IPS-18c (cell line): ENCODE results near the gene ANKRD27.

Source experiments
- H3K4me3 ChIP-seq: 2 replicates; pipeline ENCODE4 v1.7.0; 2013; ENCODE audit warnings: low read depth, mild to moderate bottlenecking, low read length, moderate library complexity; ENCODE audit not compliant: insufficient read depth
- H3K9me3 ChIP-seq: one replicate; pipeline ENCODE4 v1.6.1; 2013; ENCODE audit warnings: mild to moderate bottlenecking, low read length, moderate library complexity; ENCODE audit not compliant: control insufficient read depth, insufficient read depth

Gene ANKRD27

GRCh38 chr19:32637480-32637879 is 37.5 kb downstream of the ANKRD27 start:
- Histone ChIP-seq H3K4me3 (no peak overlapping the region), H3K9me3 (peaks cover 2% of the 10 kb centered on the region)

DNA sequence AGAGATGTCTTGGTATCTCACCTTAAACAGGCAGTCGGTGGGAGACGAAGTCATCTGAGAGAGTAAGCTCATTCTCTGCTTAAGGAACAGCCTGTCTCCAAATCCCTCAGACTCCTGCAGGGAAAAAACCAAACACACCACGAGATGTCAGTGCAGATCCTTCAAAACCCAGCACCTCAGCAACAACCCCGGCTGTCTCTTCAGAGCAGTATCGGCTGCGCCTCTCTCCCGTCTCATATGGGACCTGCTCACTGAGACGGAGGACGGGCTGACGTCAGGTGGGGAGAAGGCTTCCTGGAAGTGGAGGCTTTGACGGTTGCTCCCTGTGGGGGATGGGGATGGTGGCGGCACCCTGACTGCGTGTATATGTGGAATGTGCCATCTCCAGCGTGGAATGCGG is 43.6 kb downstream of the ANKRD27 start:
- no peak overlapping the region for H3K4me3 ChIP-seq
- H3K9me3 ChIP-seq = no peaks in the 10 kb centered on the region

- Histone ChIP-seq H3K4me3 (no peak overlapping the region), H3K9me3 (no peaks in the 10 kb centered on the region)
These were observed 44.6 kb downstream of the ANKRD27 start for GRCh38 chr19:32630338-32630737.

DNA sequence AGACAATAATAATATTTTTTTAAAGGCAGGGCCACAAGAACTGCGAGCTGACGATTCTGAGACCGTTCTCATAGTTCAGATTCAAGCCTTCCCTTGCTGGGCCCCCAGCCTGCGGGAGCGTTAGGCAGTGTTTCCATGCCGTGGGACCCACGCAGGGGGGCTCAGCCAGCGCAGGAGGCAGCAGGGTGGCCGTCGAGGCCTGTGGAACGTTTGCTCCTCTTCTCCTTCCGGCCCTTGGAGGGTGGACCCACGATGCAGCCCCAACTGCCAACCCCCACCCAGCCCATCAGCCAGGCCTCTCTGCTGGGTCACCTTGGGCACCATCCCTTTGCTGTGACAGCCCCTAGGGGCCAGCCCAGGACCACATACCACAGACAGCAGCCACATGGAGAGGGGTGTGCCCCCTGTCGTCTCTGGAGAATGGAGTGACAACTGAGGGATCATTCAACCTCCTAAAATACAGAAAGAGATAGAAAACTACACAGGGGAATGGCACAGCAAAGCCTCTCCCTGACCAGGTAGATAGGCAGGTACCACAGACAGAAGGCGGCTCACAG is 47.2 kb downstream of the ANKRD27 start:
- Histone ChIP-seq H3K9me3 (no peaks in the 10 kb centered on the region), H3K4me3 (no peak overlapping the region)

- H3K9me3 ChIP-seq = no peaks in the 10 kb centered on the region
- no peak overlapping the region for H3K4me3 ChIP-seq
These were observed 48.0 kb downstream of the ANKRD27 start for GRCh38 chr19:32626969-32627368.

DNA sequence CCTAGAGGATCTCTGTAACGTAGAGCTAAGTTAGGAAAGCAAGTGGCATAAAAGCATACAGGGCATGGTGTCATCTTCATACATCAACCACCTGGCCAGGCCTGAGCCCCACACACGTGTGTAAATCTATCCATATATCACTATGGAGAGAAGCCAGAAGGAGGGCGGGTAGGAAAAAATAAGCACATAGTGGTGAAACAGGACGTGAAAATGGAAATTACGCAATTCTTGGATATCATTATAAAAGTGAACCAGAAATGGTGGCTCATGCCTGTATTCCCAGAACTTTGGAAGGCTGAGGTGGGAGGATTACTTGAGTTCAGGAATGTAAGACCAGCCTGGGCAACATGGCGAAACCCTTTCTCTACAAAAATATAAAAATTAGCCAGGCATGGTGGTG is 50.6 kb downstream of the ANKRD27 start:
- Histone ChIP-seq H3K9me3 (no peaks in the 10 kb centered on the region), H3K4me3 (no peak overlapping the region)

GRCh38 chr19:32622002-32622401 is 53.0 kb downstream of the ANKRD27 start:
- Histone ChIP-seq H3K4me3 (no peak overlapping the region), H3K9me3 (no peaks in the 10 kb centered on the region)

DNA sequence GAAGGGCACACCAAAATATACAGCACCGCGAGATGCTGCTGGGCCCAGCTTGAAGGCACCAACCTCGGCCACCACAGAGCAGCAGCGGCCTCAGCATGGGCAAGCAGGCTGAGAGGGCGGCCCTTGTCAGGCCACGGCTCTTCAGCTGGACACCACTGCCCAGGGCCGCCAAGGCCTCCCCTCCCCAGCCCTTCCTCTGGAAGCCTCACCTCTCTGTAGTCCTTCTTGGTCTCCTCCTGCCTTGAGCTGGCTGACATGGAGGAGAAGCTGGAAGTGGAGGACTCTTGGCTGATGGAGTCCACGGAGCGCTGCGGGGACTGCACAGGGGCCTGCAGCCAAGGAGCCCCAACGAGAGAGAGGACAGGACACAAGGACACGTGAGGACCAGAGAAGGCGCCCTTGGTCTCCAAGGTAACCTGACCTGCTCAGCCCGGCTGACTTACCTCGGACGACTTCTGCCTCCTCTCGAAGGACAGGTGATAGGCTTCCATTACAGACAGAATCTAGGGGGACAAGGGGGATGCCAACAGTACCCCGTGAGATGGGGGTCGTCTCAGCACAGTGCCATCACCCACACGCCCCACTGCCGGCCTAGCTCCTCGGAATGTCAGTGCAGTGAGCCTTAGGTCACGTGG is 55.8 kb downstream of the ANKRD27 start:
- Histone ChIP-seq H3K4me3 (no peak overlapping the region), H3K9me3 (no peaks in the 10 kb centered on the region)

GRCh38 chr19:32615569-32615968 is 59.4 kb downstream of the ANKRD27 start:
- Histone ChIP-seq H3K4me3 (no peak overlapping the region), H3K9me3 (no peaks in the 10 kb centered on the region)

GRCh38 chr19:32614916-32615315 is 60.1 kb downstream of the ANKRD27 start:
- Histone ChIP-seq H3K9me3 (no peaks in the 10 kb centered on the region), H3K4me3 (no peak overlapping the region)

- Histone ChIP-seq H3K9me3 (no peaks in the 10 kb centered on the region), H3K4me3 (no peak overlapping the region)
These were observed 62.0 kb downstream of the ANKRD27 start for GRCh38 chr19:32613008-32613407.

GRCh38 chr19:32611161-32611560 is 63.8 kb downstream of the ANKRD27 start:
- Histone ChIP-seq H3K9me3 (no peaks in the 10 kb centered on the region), H3K4me3 (no peak overlapping the region)

GRCh38 chr19:32607479-32607878 is 67.5 kb downstream of the ANKRD27 start:
- Histone ChIP-seq H3K4me3 (no peak overlapping the region), H3K9me3 (no peaks in the 10 kb centered on the region)

GRCh38 chr19:32606289-32606688 is 68.7 kb downstream of the ANKRD27 start:
- no peak overlapping the region for H3K4me3 ChIP-seq

GRCh38 chr19:32605544-32605943 is 69.4 kb downstream of the ANKRD27 start:
- H3K4me3 ChIP-seq = no peak overlapping the region
- H3K9me3 ChIP-seq = no peaks in the 10 kb centered on the region

More at GRCh38 chr19:32606289-32606688, 68.7 kb downstream of the ANKRD27 start:
- no peaks in the 10 kb centered on the region for H3K9me3 ChIP-seq

- no peak overlapping the region for H3K4me3 ChIP-seq
These were observed 71.0 kb downstream of the ANKRD27 start for GRCh38 chr19:32603961-32604360.

DNA sequence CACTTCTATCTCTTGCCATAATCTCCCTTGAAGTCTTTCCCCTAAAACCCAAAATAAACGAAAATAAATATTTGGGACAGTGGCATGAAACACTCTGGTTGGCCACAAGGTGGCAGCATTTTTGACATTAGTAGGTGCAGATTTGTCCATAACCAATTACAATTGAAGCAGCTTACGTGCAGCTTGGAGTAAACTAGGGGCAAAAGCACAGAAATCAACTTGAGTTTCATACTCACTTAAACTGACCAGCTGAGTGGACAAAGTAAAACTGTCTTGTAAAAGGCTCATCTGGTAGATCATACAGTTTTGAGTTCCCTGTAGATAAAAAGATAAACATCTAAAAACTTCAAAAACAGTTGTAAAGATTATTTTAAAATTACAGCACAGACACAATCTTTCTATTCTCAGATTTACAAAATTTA is 75.2 kb downstream of the ANKRD27 start:
- H3K9me3 ChIP-seq = no peaks in the 10 kb centered on the region
- H3K4me3 ChIP-seq = no peak overlapping the region

More at GRCh38 chr19:32603961-32604360, 71.0 kb downstream of the ANKRD27 start:
- no peaks in the 10 kb centered on the region for H3K9me3 ChIP-seq

DNA sequence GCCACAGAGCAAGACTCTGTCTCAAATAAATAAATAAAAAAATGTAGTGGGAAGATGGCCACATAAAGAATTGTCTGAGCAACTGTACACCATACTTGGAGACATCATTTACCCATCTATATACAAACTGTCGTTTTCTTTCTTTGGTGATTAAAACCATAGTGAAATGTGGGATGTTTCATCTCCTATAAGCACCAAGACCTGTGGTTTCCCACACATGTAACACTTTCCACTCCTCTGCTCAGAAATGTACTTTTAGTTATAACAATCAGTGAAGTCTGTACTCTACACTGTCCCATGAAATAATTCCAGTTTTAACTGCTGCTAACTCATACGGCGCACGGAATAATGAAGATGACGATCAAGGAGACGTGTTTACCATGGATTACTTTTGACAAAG is 75.7 kb downstream of the ANKRD27 start:
- Histone ChIP-seq H3K9me3 (no peaks in the 10 kb centered on the region), H3K4me3 (no peak overlapping the region)

DNA sequence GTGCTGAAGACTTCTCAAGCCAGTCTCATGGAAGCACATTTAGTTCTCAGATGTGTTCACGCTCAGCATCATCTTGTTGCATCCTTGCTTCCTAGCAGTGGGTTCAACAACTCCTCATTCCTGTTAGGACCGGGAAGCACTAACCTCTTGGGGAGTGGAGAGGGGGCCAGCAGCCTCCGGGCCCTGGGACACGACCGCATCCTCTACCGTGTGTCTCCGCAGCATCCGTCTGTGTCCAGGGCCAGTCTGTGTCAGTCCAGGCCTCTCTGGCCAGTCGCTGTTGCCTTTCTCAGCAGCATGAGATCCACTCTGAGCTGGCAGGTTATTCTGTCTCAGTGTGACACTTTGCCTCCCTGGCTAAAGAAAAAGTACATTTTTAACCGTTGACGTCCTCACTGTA is 77.0 kb downstream of the ANKRD27 start:
- H3K9me3 ChIP-seq = no peaks in the 10 kb centered on the region
- no peak overlapping the region for H3K4me3 ChIP-seq
